GM12892 (cell line): ENCODE results near the gene GMEB2.

ENCODE experiments used
- POLR2A ChIP-seq: IDR thresholded peaks from 2 replicates; pipeline ENCODE4 v1.6.1; 2011; ENCODE audit warnings: low read depth, low read length, control low read depth
- POLR2AphosphoS5 ChIP-seq: IDR thresholded peaks from 2 replicates; pipeline ENCODE4 v1.6.1; 2011; ENCODE audit warnings: low read depth, low read length, control low read depth
- TAF1 ChIP-seq: IDR thresholded peaks from 2 replicates; pipeline ENCODE4 v1.6.1; 2011; ENCODE audit warnings: low read depth, mild to moderate bottlenecking, control low read depth, low read length, borderline replicate concordance

- no peak for TF ChIP-seq TAF1
- no peak for TF ChIP-seq POLR2AphosphoS5
- TF ChIP-seq POLR2A, result no peak
Observed at GRCh38 chr20:63565021-63565698, 61.7 kb downstream of the GMEB2 start.
